GM21529 (cell line): ENCODE data around the gene STEAP1.
"Not testable (repeated sequence)": the region's sequence is repeated elsewhere in the genome, so short reads cannot be mapped to it uniquely, and the experiment has no call there.

Experiments used
- ATAC-seq: cut with Tn5 transposase; IDR thresholded peaks from one replicate; pipeline ENCODE4 v1.9.1; 2021; ENCODE audit not compliant: unreplicated experiment

The STEAP1 gene

GRCh38 chr7:90173127-90173844 lies 19.0 kb downstream of the STEAP1 start:
- ATAC-seq: peak; percentile 85

- ATAC-seq: no peak
Observed at GRCh38 chr7:90175667-90176066, 21.4 kb downstream of the STEAP1 start.

DNA sequence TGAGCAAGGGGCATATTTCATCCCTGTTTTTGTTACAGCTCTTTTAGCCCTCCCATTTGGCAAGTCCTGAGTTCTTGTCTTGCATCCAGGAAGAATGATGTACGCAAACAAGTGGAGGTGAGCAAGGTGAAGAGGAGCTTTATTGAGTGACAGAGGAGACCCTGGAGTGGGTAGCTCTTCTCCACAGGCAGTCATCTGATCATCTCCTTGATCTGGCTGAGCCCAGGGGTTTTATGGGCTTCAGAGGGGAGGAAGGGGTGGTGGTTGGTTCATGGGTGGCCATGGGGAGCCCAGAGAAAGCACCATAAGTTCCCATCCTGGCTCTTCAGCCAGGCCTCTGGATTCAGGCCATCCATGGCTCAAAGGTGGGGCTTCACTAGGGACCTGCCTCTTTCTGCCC lies 21.9 kb downstream of the STEAP1 start:
- no peak for ATAC-seq

GRCh38 chr7:90178166-90178565 lies 23.9 kb downstream of the STEAP1 start:
- ATAC-seq: no peak

- ATAC-seq: peak; percentile 99
Observed at GRCh38 chr7:90178679-90179278, 24.5 kb downstream of the STEAP1 start.

GRCh38 chr7:90180011-90180585 lies 25.8 kb downstream of the STEAP1 start:
- no peak for ATAC-seq

GRCh38 chr7:90180649-90181048 lies 26.4 kb downstream of the STEAP1 start:
- no peak for ATAC-seq

GRCh38 chr7:90181485-90181884 lies 27.2 kb downstream of the STEAP1 start:
- no peak for ATAC-seq

DNA sequence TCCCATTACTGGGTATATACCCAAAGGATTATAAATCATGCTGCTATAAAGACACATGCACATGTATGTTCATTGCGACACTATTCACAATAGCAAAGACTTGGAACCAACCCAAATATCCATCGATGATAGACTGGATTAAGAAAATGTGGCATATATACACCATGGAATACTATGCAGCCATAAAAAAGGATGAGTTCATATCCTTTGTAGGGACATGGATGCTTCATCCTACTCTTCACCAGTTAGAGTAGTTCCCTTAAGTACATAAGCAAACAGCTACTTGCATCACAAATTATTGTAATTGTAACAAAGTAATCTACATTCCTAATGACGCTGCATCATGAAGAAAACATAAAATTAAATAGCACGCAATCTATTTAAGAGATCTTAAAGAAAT lies 32.0 kb downstream of the STEAP1 start:
- ATAC-seq: not testable (repeated sequence)

DNA sequence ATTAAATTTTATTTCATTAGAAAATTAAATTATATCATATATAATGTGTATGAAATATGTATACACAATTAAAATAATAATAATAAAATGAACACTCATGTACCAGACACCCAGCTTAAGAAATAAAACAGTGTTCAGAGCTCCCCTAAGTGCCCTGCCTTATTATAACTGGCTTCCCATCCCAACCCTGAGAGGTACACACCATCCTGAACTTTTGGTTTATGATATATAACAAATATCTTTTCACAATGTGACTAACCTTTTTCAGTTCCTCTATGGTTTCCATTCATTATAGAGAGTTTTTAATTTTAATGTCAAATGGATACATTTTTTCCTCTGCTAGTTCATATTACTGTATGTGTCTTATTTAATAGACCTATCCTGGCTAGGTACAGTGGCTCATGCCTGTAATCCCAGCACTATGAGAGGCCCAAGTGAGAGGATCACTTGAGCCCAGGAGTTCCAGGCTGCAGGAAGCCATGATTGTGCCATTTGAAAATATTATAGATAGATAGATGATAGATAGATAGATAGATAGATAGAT lies 33.3 kb downstream of the STEAP1 start:
- no peak for ATAC-seq

- ATAC-seq: peak; percentile 92
Observed at GRCh38 chr7:90188281-90188680, 34.0 kb downstream of the STEAP1 start.

GRCh38 chr7:90190995-90191394 lies 36.7 kb downstream of the STEAP1 start:
- ATAC-seq: no peak

GRCh38 chr7:90191648-90192047 lies 37.4 kb downstream of the STEAP1 start:
- ATAC-seq: no peak

DNA sequence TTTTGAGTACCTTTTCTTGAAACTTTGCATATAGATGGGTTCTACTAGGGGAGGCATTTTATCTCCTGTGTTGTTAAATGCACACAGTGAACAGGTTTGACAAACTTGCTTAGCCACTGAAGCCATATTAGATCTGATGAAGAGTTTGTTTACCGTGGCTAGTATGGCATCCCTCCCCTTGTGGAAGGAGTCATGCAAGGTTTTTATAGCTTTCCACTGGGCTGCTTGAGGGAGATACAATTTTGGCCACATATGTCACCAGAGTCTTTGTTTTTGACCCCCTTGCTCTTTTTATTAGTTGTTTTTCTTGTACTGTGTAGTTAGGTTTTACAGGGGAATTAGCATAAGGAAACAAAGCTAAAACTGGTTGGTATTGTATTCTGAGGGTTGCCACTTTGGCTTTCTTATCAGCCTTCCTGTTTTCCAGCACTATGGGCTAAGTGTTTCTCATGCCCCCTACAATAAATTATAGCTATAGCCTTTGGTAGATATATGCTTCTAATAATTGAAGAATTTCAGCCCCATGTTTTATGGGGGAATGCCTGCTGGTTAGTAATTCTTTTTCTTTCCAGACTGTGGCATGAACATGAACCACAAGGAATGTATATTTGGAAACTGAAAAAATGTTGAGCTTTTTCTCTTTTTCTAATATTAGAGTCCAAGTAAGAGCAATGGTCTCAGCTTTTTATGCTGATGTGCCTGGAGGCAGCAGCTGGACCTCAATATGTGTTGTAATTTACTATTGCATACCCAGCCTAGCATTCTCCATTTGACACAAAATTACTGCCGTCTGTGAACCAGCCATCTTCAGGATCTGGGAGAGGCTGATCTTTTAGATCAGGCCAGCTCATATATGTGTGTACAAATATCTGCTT lies 38.8 kb downstream of the STEAP1 start:
- no peak for ATAC-seq

DNA sequence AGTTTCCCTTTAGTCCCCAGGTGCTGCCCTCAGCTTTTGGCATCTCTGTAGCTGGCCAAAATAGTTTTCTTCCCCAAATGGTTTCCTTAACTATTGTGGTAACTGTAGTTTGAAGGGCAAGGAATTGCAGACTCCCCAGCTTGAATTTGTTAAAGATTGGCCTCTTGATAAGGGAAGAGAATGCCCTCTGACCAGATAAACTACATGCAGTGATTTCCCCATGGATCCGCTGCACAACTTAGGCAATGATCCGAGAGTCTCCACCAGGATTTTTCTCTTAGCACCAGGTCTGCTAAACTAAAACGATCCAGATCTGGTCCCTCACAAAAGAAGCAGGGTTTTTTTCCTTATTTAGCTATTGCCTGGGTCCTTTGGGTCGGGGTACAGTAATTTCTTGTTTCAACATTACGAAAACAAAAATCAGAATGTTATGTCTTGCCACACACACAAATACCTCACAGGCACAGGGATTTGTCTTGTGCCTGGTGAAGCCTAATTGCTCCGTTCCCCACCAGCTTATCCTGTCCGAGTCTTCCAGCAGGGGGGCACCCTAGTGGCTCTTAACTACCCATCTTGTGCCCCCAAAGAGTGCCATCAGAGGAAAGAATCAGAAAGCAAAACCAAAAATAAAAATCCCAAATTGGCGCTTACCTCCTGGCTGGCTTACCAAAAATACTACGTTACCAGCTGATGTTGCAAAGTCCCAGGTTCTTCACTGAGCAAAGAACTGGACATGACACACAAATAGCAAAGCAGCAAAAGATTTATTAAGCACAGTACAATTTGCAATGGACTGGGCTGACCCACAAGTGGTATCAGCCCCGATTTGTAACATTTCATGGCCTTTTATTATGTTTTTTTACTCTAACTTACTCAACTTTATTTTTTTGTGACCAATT lies 40.9 kb downstream of the STEAP1 start:
- no peak for ATAC-seq

DNA sequence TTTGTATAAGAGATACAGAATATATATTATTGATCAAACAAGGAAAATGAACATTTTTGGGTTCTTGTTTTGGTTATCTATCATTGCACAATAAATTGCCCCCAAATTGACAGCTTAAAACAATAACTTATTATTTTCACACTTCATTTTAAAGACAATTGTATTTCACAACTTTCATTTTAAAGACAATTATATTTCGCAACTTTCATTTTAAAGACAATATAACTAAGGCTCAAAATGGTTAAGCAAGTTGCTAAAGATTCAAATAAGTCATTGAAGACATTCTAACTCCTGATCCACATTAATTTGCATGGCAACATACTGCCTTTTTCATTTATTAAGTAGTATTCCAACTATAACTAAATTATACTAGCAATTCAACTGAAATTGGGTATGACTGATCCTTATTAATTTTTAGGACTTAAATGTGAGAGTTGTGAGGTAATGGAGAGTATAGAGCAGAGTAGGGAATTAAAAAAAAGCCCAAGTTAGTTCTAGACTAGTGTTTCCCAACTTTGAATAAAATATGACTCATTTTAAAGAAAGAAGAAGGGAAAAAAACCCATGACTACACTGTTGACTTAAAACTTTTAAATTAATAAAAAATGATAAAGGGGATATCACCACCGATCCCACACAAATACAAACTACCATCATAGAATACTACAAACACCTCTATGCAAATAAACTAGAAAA lies 47.4 kb downstream of the STEAP1 start:
- ATAC-seq: no peak

GRCh38 chr7:90207956-90208355 lies 53.7 kb downstream of the STEAP1 start:
- ATAC-seq: no peak

DNA sequence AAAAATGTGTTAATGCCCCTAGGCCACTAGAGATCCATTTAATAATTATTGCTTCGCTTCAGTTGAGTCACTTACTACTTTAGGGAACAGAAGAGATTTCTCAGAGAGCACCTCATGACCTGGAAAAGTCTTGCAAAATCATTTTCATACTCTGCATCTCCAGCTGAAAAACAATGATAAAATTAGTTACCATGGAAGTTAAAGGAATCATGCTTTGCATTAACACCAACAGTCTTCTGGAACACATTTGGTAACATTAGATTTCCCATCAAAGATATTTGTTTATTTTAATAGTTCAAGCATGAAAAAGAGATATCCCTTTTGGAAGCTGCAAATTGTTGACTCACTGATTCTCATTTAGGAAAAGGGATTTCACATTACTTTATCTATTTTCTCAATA lies 55.5 kb downstream of the STEAP1 start:
- no peak for ATAC-seq

- no peak for ATAC-seq
Observed at GRCh38 chr7:90210475-90210874, 56.2 kb downstream of the STEAP1 start.

GRCh38 chr7:90210981-90211380 lies 56.7 kb downstream of the STEAP1 start:
- peak; percentile 22 for ATAC-seq
